Keratinocyte (primary cell): ENCODE results near the gene EFCAB12.

Experiments used
- EZH2 ChIP-seq: IDR thresholded peaks from one replicate; pipeline ENCODE4 v1.6.1; 2012; ENCODE audit warnings: inconsistent platforms, mild to moderate bottlenecking, low read length, moderate library complexity
- TF ChIP-seq, protein P1 (sequence below), 3 experiments: IDR thresholded peaks in 1 of 3; conservative IDR thresholded peaks in 1 of 3; optimal IDR thresholded peaks in 1 of 3; 2 replicates in 2 of 3; 3 replicates in 1 of 3; pipeline versions ENCODE3 to v1.5.1; 2011; ENCODE audit warnings: low read length in 3 of 3, mild to moderate bottlenecking in 3 of 3, moderate library complexity in 2 of 3, control low read depth in 1 of 3, inconsistent platforms in 1 of 3; ENCODE audit not compliant: insufficient read depth in 2 of 3; ENCODE audit errors: extremely low read depth in 1 of 3

- TF ChIP-seq, protein P1, sequence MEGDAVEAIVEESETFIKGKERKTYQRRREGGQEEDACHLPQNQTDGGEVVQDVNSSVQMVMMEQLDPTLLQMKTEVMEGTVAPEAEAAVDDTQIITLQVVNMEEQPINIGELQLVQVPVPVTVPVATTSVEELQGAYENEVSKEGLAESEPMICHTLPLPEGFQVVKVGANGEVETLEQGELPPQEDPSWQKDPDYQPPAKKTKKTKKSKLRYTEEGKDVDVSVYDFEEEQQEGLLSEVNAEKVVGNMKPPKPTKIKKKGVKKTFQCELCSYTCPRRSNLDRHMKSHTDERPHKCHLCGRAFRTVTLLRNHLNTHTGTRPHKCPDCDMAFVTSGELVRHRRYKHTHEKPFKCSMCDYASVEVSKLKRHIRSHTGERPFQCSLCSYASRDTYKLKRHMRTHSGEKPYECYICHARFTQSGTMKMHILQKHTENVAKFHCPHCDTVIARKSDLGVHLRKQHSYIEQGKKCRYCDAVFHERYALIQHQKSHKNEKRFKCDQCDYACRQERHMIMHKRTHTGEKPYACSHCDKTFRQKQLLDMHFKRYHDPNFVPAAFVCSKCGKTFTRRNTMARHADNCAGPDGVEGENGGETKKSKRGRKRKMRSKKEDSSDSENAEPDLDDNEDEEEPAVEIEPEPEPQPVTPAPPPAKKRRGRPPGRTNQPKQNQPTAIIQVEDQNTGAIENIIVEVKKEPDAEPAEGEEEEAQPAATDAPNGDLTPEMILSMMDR (optimal IDR thresholded peaks at IDR 0.05 in 1 of 3, IDR thresholded peaks at IDR 0.05 in 1 of 3, conservative IDR thresholded peaks at IDR 0.05 in 1 of 3; ENCODE audit: extremely low read depth in 1 of 3, insufficient read depth in 2 of 3, low read length in 3 of 3), result no peak
- no peak for TF ChIP-seq EZH2
Measured at GRCh38 chr3:129424185-129424841, 4.1 kb downstream of the EFCAB12 start.
